Adrenal gland (tissue), 12 donors: ENCODE measurements around the gene PRTFDC1. TPM values are rescaled to one million over a fixed set of nuclear protein-coding genes. Genes with fewer than 3 reads are reported as not detected.

ENCODE experiments used
- DNase-seq, 7 donors: peaks; one replicate each; pipeline ENCODE4 v3.0.0-alpha.2; 2019 to 2020
- H3K27ac ChIP-seq, 5 donors: fragments of 200-600 bp; sonication (generic) in 4 of 5; 1 replicate in 3 of 5; 2 replicates in 2 of 5; pipeline versions ENCODE4 v1.5.1 to v1.8.0; 2016 to 2020; ENCODE audit warnings: mild to moderate bottlenecking in 1 of 5
- H3K27me3 ChIP-seq: fragments of 200-600 bp; 2 replicates; pipeline ENCODE4 v1.8.0; 2021
- H3K36me3 ChIP-seq, 2 donors: fragments of 200-600 bp; replicated peaks in 1 of 2; 1 replicate in 1 of 2; 2 replicates in 1 of 2; pipeline versions ENCODE4 v1.5.1 to v1.8.0; 2018 to 2022
- H3K4me1 ChIP-seq, 2 donors: fragments of 200-600 bp; replicated peaks in 1 of 2; 1 replicate in 1 of 2; 2 replicates in 1 of 2; pipeline versions ENCODE4 v1.5.1 to v1.8.0; 2018 to 2021
- H3K4me3 ChIP-seq, 4 donors: fragments of 200-600 bp; sonication (generic) in 3 of 4; one replicate each; pipeline ENCODE4 v1.5.1; 2016 to 2018
- H3K9me3 ChIP-seq, 3 donors: fragments of 200-600 bp; sonication (generic) in 1 of 3; replicated peaks in 1 of 3; 1 replicate in 2 of 3; 2 replicates in 1 of 3; pipeline versions ENCODE4 v1.5.1 to v1.8.0; 2016 to 2021
- CTCF ChIP-seq, 6 experiments: fragments of 450-650 bp in 4 of 6; fragments of 200-600 bp in 2 of 6; sonication (generic) in 1 of 6; IDR thresholded peaks; 1 replicate in 5 of 6; 2 replicates in 1 of 6; pipeline versions ENCODE4 v1.5.1 to v1.8.0; 2016 to 2021; ENCODE audit warnings: antibody characterized with exemption in 6 of 6, mild to moderate bottlenecking in 2 of 6, moderate library complexity in 1 of 6
- POLR2A ChIP-seq, 2 donors: fragments of 450-650 bp; IDR thresholded peaks; one replicate each; pipeline ENCODE4 v1.6.1; 2017; ENCODE audit warnings: antibody characterized with exemption in 2 of 2, mild to moderate bottlenecking in 2 of 2, moderate library complexity in 1 of 2
- WGBS, 4 donors: extraction: QIAGEN DNeasy Blood & Tissue Kit in 2 of 4; methylation state at CpG; one replicate each; pipeline versions ENCODE4 v1.1.5 to v1.1.7; 2013 to 2017; 5-methylcytosine and 5-hydroxymethylcytosine counted together
- intact Hi-C, 2 donors: fragments of 100-400 bp; cut with DNase I; formaldehyde crosslinking; loops; one replicate each; pipeline versions ENCODE4 v1.14.1 to v1.15.0; 2022 to 2023
- polyA plus RNA-seq, 3 donors: library from polyadenylated mRNA; stranded (reverse); fragments of 200-250 nt in 2 of 3; fragments of 350-450 nt in 1 of 3; fragmentation: Illumina TruSeq in 1 of 3; extraction: RNeasy Lipid Tissue Mini Kit (QIAGEN cat#74804) in 1 of 3; gene quantifications; one replicate each; pipeline ENCODE4 v1.2.3, GENCODE V29; 2013 to 2014
- total RNA-seq, 9 donors: library from RNA; depleted of rRNA in 4 of 9; stranded (reverse); fragments of >200 nt in 4 of 9; fragments of 120-200 nt in 1 of 9; fragmentation: NEBNext Ultra II Directional in 1 of 9; extraction: Animal tissue kit (Norgen Biotek cat#: 25700) in 1 of 9; gene quantifications; one replicate each; pipeline versions ENCODE4 v1.1.0 to v1.2.4, GENCODE V29; 2013 to 2023
- donor health status: healthy with polysubstance abuse.
- donor health status: Bipolar disorder and iron deficiency.
- donor health status: DM: yes; HTN: yes; CAD: no.
- donor health status: DM: no; HTN: no; CAD: no.
- donor health status: DM: no; HTN: no; CAD: no.
- donor health status: DM: yes; HTN: yes; CAD: no.

Gene PRTFDC1
- total and polyA plus RNA-seq, 12 donors: 13.5 to 56.5 (median 26.6) TPM

- H3K36me3 ChIP-seq: no peaks in the 10 kb centered on the region
- DNase-seq: no peak
- intact Hi-C loops: no loop called here
- no peak overlapping the region for H3K27ac ChIP-seq
- H3K9me3 ChIP-seq: no peaks in the 10 kb centered on the region
- no peaks in the 10 kb centered on the region for H3K27me3 ChIP-seq
- H3K4me3 ChIP-seq: no peak overlapping the region
- H3K4me1 ChIP-seq: peaks cover 0 to 6% of the 10 kb centered on the region in 2 donors
- WGBS, 4 donors: 94 to 100% (median 98%) methylated on average over 1 of the region's 1 CpG
- no peak for TF ChIP-seq CTCF (IDR thresholded peaks at IDR 0.05)
- TF ChIP-seq POLR2A (IDR thresholded peaks at IDR 0.05): no peak
Measured at GRCh38 chr10:24891823-24892222, 60.6 kb downstream of the PRTFDC1 start.

- H3K27me3 ChIP-seq: no peaks in the 10 kb centered on the region
- H3K27ac ChIP-seq: no peak overlapping the region
- TF ChIP-seq POLR2A (IDR thresholded peaks at IDR 0.05) (no peak), CTCF (IDR thresholded peaks at IDR 0.05) (no peak)
- H3K4me3 ChIP-seq: no peak overlapping the region
- H3K9me3 ChIP-seq: no peaks in the 10 kb centered on the region
- H3K36me3 ChIP-seq: no peaks in the 10 kb centered on the region
- WGBS, 4 donors: 91 to 100% (median 99%) methylated on average over 1 of the region's 1 CpG
- peaks cover 0 to 3% of the 10 kb centered on the region in 2 donors for H3K4me1 ChIP-seq
- no peak for DNase-seq
- intact Hi-C loops: no loop called here
Measured at GRCh38 chr10:24889639-24890038, 62.8 kb downstream of the PRTFDC1 start.

GRCh38 chr10:24887855-24888231 is 64.6 kb downstream of the PRTFDC1 start:
- Histone ChIP-seq H3K4me3 (no peak overlapping the region), H3K9me3 (no peaks in the 10 kb centered on the region), H3K27ac (no peak overlapping the region), H3K27me3 (no peaks in the 10 kb centered on the region), H3K4me1 (no peaks in the 10 kb centered on the region), H3K36me3 (no peaks in the 10 kb centered on the region)
- intact Hi-C loops: no loop called here
- WGBS, 4 donors: 94 to 100% (median 98%) methylated on average over 2 of the region's 2 CpGs
- no peak for DNase-seq
- TF ChIP-seq CTCF (IDR thresholded peaks at IDR 0.05): no peak
- no peak for TF ChIP-seq POLR2A (IDR thresholded peaks at IDR 0.05)

- no peaks in the 10 kb centered on the region for H3K4me1 ChIP-seq
- H3K27ac ChIP-seq: no peak overlapping the region
- H3K9me3 ChIP-seq: no peaks in the 10 kb centered on the region
- no peaks in the 10 kb centered on the region for H3K27me3 ChIP-seq
- no peak for DNase-seq
- H3K36me3 ChIP-seq: no peaks in the 10 kb centered on the region
- WGBS, 4 donors: 79 to 97% (median 86%) methylated on average over 3 to 5 of the region's 5 CpGs
- intact Hi-C loops: no loop called here
- H3K4me3 ChIP-seq: no peak overlapping the region
- TF ChIP-seq POLR2A (IDR thresholded peaks at IDR 0.05) (no peak), CTCF (IDR thresholded peaks at IDR 0.05) (no peak)
Measured at GRCh38 chr10:24886290-24886680, 66.1 kb downstream of the PRTFDC1 start.
